ENCODE measurements around the gene MLH3. TPM values are rescaled to one million over a fixed set of nuclear protein-coding genes. Genes with fewer than 3 reads are reported as not detected.

Gene MLH3
- total and polyA plus RNA-seq, 4 donors, result 5.8 to 29.7 (median 9.9) TPM

DNA sequence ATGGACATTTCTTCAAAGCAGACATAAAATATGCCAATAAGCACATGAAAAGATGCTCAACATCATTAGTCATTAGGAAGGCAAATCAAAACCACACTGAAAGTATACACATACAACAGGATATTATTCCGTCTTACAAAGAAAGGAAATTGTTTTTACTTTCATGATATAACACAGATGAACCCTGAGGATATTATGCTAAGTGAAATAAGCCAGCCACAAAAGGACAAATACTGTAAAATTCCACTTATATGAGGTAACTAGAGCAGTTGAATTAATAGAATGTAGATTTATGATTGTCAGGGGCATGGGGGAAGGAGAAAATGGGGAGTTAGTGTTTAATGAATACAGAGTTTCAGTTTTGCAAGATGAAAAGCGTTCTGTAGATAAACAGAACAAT is 8.4 kb upstream of the MLH3 start (continued):
- TF ChIP-seq ZBTB33 (IDR thresholded peaks at IDR 0.05), result no peak
- no peak for TF ChIP-seq RXRA (IDR thresholded peaks at IDR 0.05)
- no peak for TF ChIP-seq MAX (IDR thresholded peaks at IDR 0.05)

GRCh38 chr14:75054421-75054820 is 3.2 kb upstream of the MLH3 start:
- TF ChIP-seq FOXA1 (IDR thresholded peaks at IDR 0.05) (no peak), MAX (IDR thresholded peaks at IDR 0.05) (no peak)
- TF ChIP-seq, protein P1, sequence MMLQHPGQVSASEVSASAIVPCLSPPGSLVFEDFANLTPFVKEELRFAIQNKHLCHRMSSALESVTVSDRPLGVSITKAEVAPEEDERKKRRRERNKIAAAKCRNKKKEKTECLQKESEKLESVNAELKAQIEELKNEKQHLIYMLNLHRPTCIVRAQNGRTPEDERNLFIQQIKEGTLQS (IDR thresholded peaks at IDR 0.05), result no peak
- DNase-seq (ENCODE audit: low spot score), result no peak
- Histone ChIP-seq H3K36me3 (ENCODE audit: control insufficient read depth in 4 of 4, insufficient read depth in 3 of 4, low read depth in 1 of 4, low read length in 3 of 4) (peaks cover 0 to 1% (median 0%) of the 10 kb centered on the region in 4 donors), H3K4me3 (ENCODE audit: low read depth in 1 of 3, low read length in 3 of 3) (no peak overlapping the region), H3K9me3 (ENCODE audit: control insufficient read depth in 4 of 4, low read length in 3 of 4) (no peaks in the 10 kb centered on the region), H3K4me1 (ENCODE audit: control insufficient read depth in 4 of 4, insufficient read depth in 4 of 4, low read length in 3 of 4) (peaks cover 0 to 7% (median 5%) of the 10 kb centered on the region in 4 donors), H3K27me3 (ENCODE audit: control insufficient read depth in 4 of 4, insufficient read depth in 4 of 4, low read length in 3 of 4) (no peaks in the 10 kb centered on the region), H3K9ac (ENCODE audit: low read depth in 1 of 2, low read length in 2 of 2) (no peak overlapping the region), H3K27ac (ENCODE audit: low read depth in 1 of 2, low read length in 2 of 2) (no peak overlapping the region)
- 85% methylated on average over 1 of the region's 1 CpG for WGBS

DNA sequence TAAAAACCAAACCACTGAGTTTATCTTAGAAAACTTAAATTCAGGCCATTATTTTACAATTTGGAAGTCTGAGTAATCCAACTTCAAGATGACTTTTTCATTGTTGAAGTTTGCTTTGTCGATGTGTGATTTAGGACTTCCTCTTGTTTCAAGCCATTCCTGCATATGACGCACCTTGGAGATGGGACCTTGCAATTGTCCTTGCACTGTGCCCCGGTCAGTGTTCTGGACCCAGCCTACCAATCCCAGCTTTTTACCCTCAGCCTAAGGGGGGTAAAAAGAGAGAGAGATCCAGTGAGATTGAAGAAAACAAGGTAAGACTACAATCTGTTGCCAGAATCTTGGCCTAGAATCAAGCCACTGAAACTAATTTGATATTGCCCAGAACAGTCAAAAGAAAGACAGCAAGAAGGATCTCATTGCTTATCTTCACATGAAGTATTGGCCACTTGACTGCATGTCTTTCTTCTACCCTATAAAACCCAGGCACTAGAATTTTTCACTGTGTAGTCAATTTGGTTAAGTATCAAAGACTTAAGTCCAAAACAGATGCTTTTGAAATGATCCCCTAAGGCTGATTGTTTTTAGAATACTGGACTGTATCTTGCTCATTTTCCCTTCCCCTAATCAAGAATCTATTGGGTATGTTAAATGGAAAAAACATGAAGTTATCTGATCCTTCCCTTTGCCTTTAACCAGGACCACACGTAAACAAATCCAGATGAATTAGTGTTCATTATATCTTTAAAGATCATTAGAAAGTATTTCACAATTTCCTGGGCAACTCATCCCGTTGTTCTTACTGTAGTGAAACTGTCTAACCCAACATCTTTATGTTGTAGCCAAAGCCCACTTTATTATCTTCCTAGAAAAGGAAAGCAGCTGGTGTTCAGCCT is 2.4 kb upstream of the MLH3 start:
- 63% methylated on average over 5 of the region's 5 CpGs for WGBS
- no peak for DNase-seq (ENCODE audit: low spot score)
- no peak overlapping the region for H3K27ac ChIP-seq (ENCODE audit: low read depth in 1 of 2, low read length in 2 of 2)
- no peaks in the 10 kb centered on the region for H3K9me3 ChIP-seq (ENCODE audit: control insufficient read depth in 4 of 4, low read length in 3 of 4)
- H3K9ac ChIP-seq (ENCODE audit: low read depth in 1 of 2, low read length in 2 of 2), result no peak overlapping the region
- H3K4me3 ChIP-seq (ENCODE audit: low read depth in 1 of 3, low read length in 3 of 3), result no peak overlapping the region
- H3K27me3 ChIP-seq (ENCODE audit: control insufficient read depth in 4 of 4, insufficient read depth in 4 of 4, low read length in 3 of 4), result no peaks in the 10 kb centered on the region
- H3K4me1 ChIP-seq (ENCODE audit: control insufficient read depth in 4 of 4, insufficient read depth in 4 of 4, low read length in 3 of 4), result peaks cover 0 to 7% (median 5%) of the 10 kb centered on the region in 4 donors
- H3K36me3 ChIP-seq (ENCODE audit: control insufficient read depth in 4 of 4, insufficient read depth in 3 of 4, low read depth in 1 of 4, low read length in 3 of 4), result peaks cover 0 to 1% (median 0%) of the 10 kb centered on the region in 4 donors
- TF ChIP-seq RXRA (IDR thresholded peaks at IDR 0.05) (no peak), TAF1 (conservative IDR thresholded peaks at IDR 0.05) (no peak), RAD21 (IDR thresholded peaks at IDR 0.05) (no peak), HNF4G (IDR thresholded peaks at IDR 0.05) (no peak), MAX (IDR thresholded peaks at IDR 0.05) (no peak), YY1 (IDR thresholded peaks at IDR 0.05) (no peak), REST (IDR thresholded peaks at IDR 0.05) (no peak), ZBTB33 (IDR thresholded peaks at IDR 0.05) (no peak), EGR1 (IDR thresholded peaks at IDR 0.05; ENCODE audit: low read depth in 2 of 2) (no peak)
- TF ChIP-seq, protein P2, sequence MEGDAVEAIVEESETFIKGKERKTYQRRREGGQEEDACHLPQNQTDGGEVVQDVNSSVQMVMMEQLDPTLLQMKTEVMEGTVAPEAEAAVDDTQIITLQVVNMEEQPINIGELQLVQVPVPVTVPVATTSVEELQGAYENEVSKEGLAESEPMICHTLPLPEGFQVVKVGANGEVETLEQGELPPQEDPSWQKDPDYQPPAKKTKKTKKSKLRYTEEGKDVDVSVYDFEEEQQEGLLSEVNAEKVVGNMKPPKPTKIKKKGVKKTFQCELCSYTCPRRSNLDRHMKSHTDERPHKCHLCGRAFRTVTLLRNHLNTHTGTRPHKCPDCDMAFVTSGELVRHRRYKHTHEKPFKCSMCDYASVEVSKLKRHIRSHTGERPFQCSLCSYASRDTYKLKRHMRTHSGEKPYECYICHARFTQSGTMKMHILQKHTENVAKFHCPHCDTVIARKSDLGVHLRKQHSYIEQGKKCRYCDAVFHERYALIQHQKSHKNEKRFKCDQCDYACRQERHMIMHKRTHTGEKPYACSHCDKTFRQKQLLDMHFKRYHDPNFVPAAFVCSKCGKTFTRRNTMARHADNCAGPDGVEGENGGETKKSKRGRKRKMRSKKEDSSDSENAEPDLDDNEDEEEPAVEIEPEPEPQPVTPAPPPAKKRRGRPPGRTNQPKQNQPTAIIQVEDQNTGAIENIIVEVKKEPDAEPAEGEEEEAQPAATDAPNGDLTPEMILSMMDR (IDR thresholded peaks at IDR 0.05; ENCODE audit: low read depth, low read length, missing input control), result no peak

Measured in liver (tissue), 9 donors.